GM12864 (cell line): Measurements from ENCODE around the gene KCNQ2.

Source experiments
- DNase-seq: peaks from one replicate; pipeline ENCODE4 v3.0.0-alpha.2; 2011; ENCODE audit warnings: low read depth
- H3K4me3 ChIP-seq: 2 replicates; pipeline ENCODE4 v1.5.1; 2011; ENCODE audit warnings: mild to moderate bottlenecking, low read depth, low read length, control low read depth
- CTCF ChIP-seq: IDR thresholded peaks from 2 replicates; pipeline ENCODE4 v1.5.1; 2011; ENCODE audit warnings: low read depth, mild to moderate bottlenecking, moderate library complexity, low read length, control low read depth, inconsistent platforms; ENCODE audit errors: missing control alignments

KCNQ2 gene

GRCh38 chr20:63451821-63452220 lies 20.6 kb downstream of the KCNQ2 start:
- no peak for DNase-seq
- no peak overlapping the region for H3K4me3 ChIP-seq
- TF ChIP-seq CTCF, result no peak

GRCh38 chr20:63449796-63450730 lies 22.4 kb downstream of the KCNQ2 start:
- no peak for TF ChIP-seq CTCF
- DNase-seq, result no peak
- H3K4me3 ChIP-seq, result no peak overlapping the region

GRCh38 chr20:63449025-63449424 lies 23.4 kb downstream of the KCNQ2 start:
- DNase-seq, result no peak
- H3K4me3 ChIP-seq, result no peak overlapping the region
- TF ChIP-seq CTCF, result no peak

GRCh38 chr20:63448031-63448430 lies 24.4 kb downstream of the KCNQ2 start:
- DNase-seq, result no peak
- no peak overlapping the region for H3K4me3 ChIP-seq
- TF ChIP-seq CTCF, result no peak

GRCh38 chr20:63447320-63447719 lies 25.1 kb downstream of the KCNQ2 start:
- no peak for TF ChIP-seq CTCF
- DNase-seq, result no peak
- no peak overlapping the region for H3K4me3 ChIP-seq

- H3K4me3 ChIP-seq, result no peak overlapping the region
- no peak for DNase-seq
- no peak for TF ChIP-seq CTCF
Measured at GRCh38 chr20:63446216-63447024, 26.0 kb downstream of the KCNQ2 start.
